ENCODE measurements around the gene MPZL1. TPM values are rescaled to one million over a fixed set of nuclear protein-coding genes. Genes with fewer than 3 reads are reported as not detected.
"Not testable (repeated sequence)": the region's sequence is repeated elsewhere in the genome, so short reads cannot be mapped to it uniquely, and the experiment has no call there.

The MPZL1 gene
- total and polyA plus RNA-seq, 5 experiments from 2014 or later = 6.9 to 8.9 (median 8.2) TPM

- no peak for DNase-seq
- no peak overlapping the region for H3K27ac Mint-ChIP-seq
Observed at GRCh38 chr1:167792188-167792565, 70.4 kb downstream of the MPZL1 start.

GRCh38 chr1:167794043-167794442, 72.3 kb downstream of the MPZL1 start:
- ATAC-seq = no peak
- H3K4me1 Mint-ChIP-seq = peaks cover 0 to 5% (median 3%) of the 10 kb centered on the region in 4 donors
- H3K36me3 Mint-ChIP-seq = peaks cover 0 to 4% (median 0%) of the 10 kb centered on the region in 3 donors
- H3K27me3 Mint-ChIP-seq = no peaks in the 10 kb centered on the region
- no peak overlapping the region for H3K4me3 Mint-ChIP-seq
- POLR2A ChIA-PET = no interaction called here
- H3K27ac Mint-ChIP-seq = no peak overlapping the region
- no peak for DNase-seq
- no peaks in the 10 kb centered on the region for H3K9me3 Mint-ChIP-seq

More at GRCh38 chr1:167792188-167792565, 70.4 kb downstream of the MPZL1 start:
- ATAC-seq = no peak
- Mint-ChIP-seq H3K4me1 (peaks cover 0 to 5% (median 3%) of the 10 kb centered on the region in 4 donors), H3K9me3 (no peaks in the 10 kb centered on the region), H3K36me3 (peaks cover 0 to 13% (median 3%) of the 10 kb centered on the region in 3 donors), H3K27me3 (no peaks in the 10 kb centered on the region), H3K4me3 (no peak overlapping the region)
- POLR2A ChIA-PET = interaction anchor here (1.0 kb wide), 1 partner anchor 30 kb away, joined by 3 read pairs; no protein-coding TSS in a partner anchor

GRCh38 chr1:167795810-167796740, 74.3 kb downstream of the MPZL1 start:
- H3K4me1 Mint-ChIP-seq = peaks cover 0 to 3% (median 1%) of the 10 kb centered on the region in 4 donors
- no peak overlapping the region for H3K4me3 Mint-ChIP-seq
- no peak for ATAC-seq
- POLR2A ChIA-PET = no interaction called here
- no peaks in the 10 kb centered on the region for H3K36me3 Mint-ChIP-seq
- no peaks in the 10 kb centered on the region for H3K27me3 Mint-ChIP-seq
- H3K27ac Mint-ChIP-seq = no peak overlapping the region
- DNase-seq = no peak
- no peaks in the 10 kb centered on the region for H3K9me3 Mint-ChIP-seq

GRCh38 chr1:167797015-167797414, 75.2 kb downstream of the MPZL1 start:
- ATAC-seq (no peak), DNase-seq (no peak)
- Mint-ChIP-seq H3K4me1 (peaks cover 0 to 3% (median 1%) of the 10 kb centered on the region in 4 donors), H3K27ac (no peak overlapping the region), H3K9me3 (no peaks in the 10 kb centered on the region), H3K36me3 (no peaks in the 10 kb centered on the region), H3K27me3 (no peaks in the 10 kb centered on the region), H3K4me3 (no peak overlapping the region)
- POLR2A ChIA-PET = no interaction called here

GRCh38 chr1:167798952-167799351, 77.2 kb downstream of the MPZL1 start:
- Mint-ChIP-seq H3K9me3 (no peaks in the 10 kb centered on the region), H3K4me1 (peaks cover 5 to 9% (median 8%) of the 10 kb centered on the region in 4 donors), H3K27me3 (no peaks in the 10 kb centered on the region), H3K27ac (no peak overlapping the region), H3K36me3 (no peaks in the 10 kb centered on the region), H3K4me3 (no peak overlapping the region)
- DNase-seq = no peak
- ATAC-seq = no peak
- POLR2A ChIA-PET = no interaction called here

- no peaks in the 10 kb centered on the region for H3K9me3 Mint-ChIP-seq
- no peaks in the 10 kb centered on the region for H3K36me3 Mint-ChIP-seq
- peaks cover 9 to 17% (median 16%) of the 10 kb centered on the region in 4 donors for H3K4me1 Mint-ChIP-seq
- no peak for DNase-seq
- POLR2A ChIA-PET = no interaction called here
- ATAC-seq = no peak
- no peak overlapping the region for H3K4me3 Mint-ChIP-seq
- no peaks in the 10 kb centered on the region for H3K27me3 Mint-ChIP-seq
- no peak overlapping the region for H3K27ac Mint-ChIP-seq
Observed at GRCh38 chr1:167799747-167800146, 78.0 kb downstream of the MPZL1 start.

GRCh38 chr1:167800251-167800650, 78.5 kb downstream of the MPZL1 start:
- Mint-ChIP-seq H3K36me3 (no peaks in the 10 kb centered on the region), H3K9me3 (no peaks in the 10 kb centered on the region), H3K27ac (no peak overlapping the region), H3K4me3 (no peak overlapping the region), H3K4me1 (peaks cover 12 to 22% (median 21%) of the 10 kb centered on the region in 4 donors), H3K27me3 (no peaks in the 10 kb centered on the region)
- POLR2A ChIA-PET = no interaction called here
- DNase-seq = no peak
- no peak for ATAC-seq

GRCh38 chr1:167802235-167802634, 80.5 kb downstream of the MPZL1 start:
- DNase-seq (no peak), ATAC-seq (no peak)
- POLR2A ChIA-PET = interaction anchor here (0.6 kb wide), 1 partner anchor 51 kb away, joined by 6 read pairs; no protein-coding TSS in a partner anchor
- H3K4me1 Mint-ChIP-seq = peaks cover 12 to 31% (median 25%) of the 10 kb centered on the region in 4 donors
- H3K9me3 Mint-ChIP-seq = no peaks in the 10 kb centered on the region
- H3K4me3 Mint-ChIP-seq = no peak overlapping the region
- H3K36me3 Mint-ChIP-seq = no peaks in the 10 kb centered on the region
- no peaks in the 10 kb centered on the region for H3K27me3 Mint-ChIP-seq
- peak overlapping the region in 1 of 10 donors; percentile 15 for H3K27ac Mint-ChIP-seq

GRCh38 chr1:167803358-167804207, 81.8 kb downstream of the MPZL1 start:
- no peaks in the 10 kb centered on the region for H3K36me3 Mint-ChIP-seq
- POLR2A ChIA-PET = interaction anchor here (0.6 kb wide), 1 partner anchor 87 kb away, joined by 3 read pairs; no protein-coding TSS in a partner anchor
- peak overlapping the region in 3 of 10 donors; percentile 28 to 77 (median 68) for H3K27ac Mint-ChIP-seq
- H3K27me3 Mint-ChIP-seq = no peaks in the 10 kb centered on the region
- ATAC-seq = peak; percentile 87 to 92
- peak overlapping the region in 8 of 10 donors; percentile 29 to 62 (median 43) for H3K4me3 Mint-ChIP-seq
- H3K4me1 Mint-ChIP-seq = peaks cover 12 to 31% (median 25%) of the 10 kb centered on the region in 4 donors
- DNase-seq = peak; percentile 65 to 89 (median 73)
- H3K9me3 Mint-ChIP-seq = no peaks in the 10 kb centered on the region

- peak overlapping the region in 8 of 10 donors; percentile 40 to 75 (median 60) for H3K4me3 Mint-ChIP-seq
- POLR2A ChIA-PET = no interaction called here
Observed at GRCh38 chr1:167805041-167805556, 83.3 kb downstream of the MPZL1 start.

GRCh38 chr1:167806235-167806634, 84.5 kb downstream of the MPZL1 start:
- ATAC-seq, H3K4me3 Mint-ChIP-seq, H3K9me3 Mint-ChIP-seq, H3K36me3 Mint-ChIP-seq, POLR2A ChIA-PET, H3K27me3 Mint-ChIP-seq, DNase-seq: not testable (repeated sequence)
- Mint-ChIP-seq H3K4me1 (peaks cover 14 to 31% (median 25%) of the 10 kb centered on the region in 4 donors), H3K27ac (peak overlapping the region in 3 of 10 donors; percentile 71 to 77 (median 72))

More at GRCh38 chr1:167805041-167805556, 83.3 kb downstream of the MPZL1 start:
- Mint-ChIP-seq H3K27ac (peak overlapping the region; percentile 15 to 95 (median 73)), H3K9me3 (no peaks in the 10 kb centered on the region), H3K4me1 (peaks cover 14 to 31% (median 25%) of the 10 kb centered on the region in 4 donors), H3K36me3 (no peaks in the 10 kb centered on the region), H3K27me3 (peaks cover 0 to 5% (median 0%) of the 10 kb centered on the region in 5 donors)
- DNase-seq (peak in 3 of 10 donors; percentile 38 to 57 (median 54)), ATAC-seq (peak; percentile 75 to 83)

- peak overlapping the region in 1 of 10 donors; percentile 71 for H3K27ac Mint-ChIP-seq
- H3K36me3 Mint-ChIP-seq, H3K4me3 Mint-ChIP-seq, POLR2A ChIA-PET, H3K27me3 Mint-ChIP-seq, DNase-seq, ATAC-seq, H3K9me3 Mint-ChIP-seq: not testable (repeated sequence)
- H3K4me1 Mint-ChIP-seq = peaks cover 14 to 31% (median 25%) of the 10 kb centered on the region in 4 donors
Observed at GRCh38 chr1:167806676-167807075, 84.9 kb downstream of the MPZL1 start.

Measured in naive thymus-derived CD8-positive, alpha-beta T cell (primary cell).